Activated naive CD4-positive, alpha-beta T cell treated with anti-CD3 and anti-CD28 coated beads, Interleukin-2, amount 10 ng/mL, durations not matched to agents 7 days and 5 days (primary cell): ENCODE results near the gene ZNF407.

Experiments
- CTCF ChIA-PET: fragments of 350-600 bp; sonication (Branson Sonifier 250); formaldehyde crosslinking; loops from one replicate; lab custom pipeline; 2021; ENCODE audit warnings: antibody characterized with exemption; lab: Charles Lee
- DNase-seq: peaks from one replicate; pipeline ENCODE4 v3.0.0-alpha.2; 2020
- H3K27ac Mint-ChIP-seq: one replicate; pipeline ENCODE4 v1.8.0; 2021; ENCODE audit warnings: mild to moderate bottlenecking, moderate library complexity, mixed read lengths
- H3K27me3 Mint-ChIP-seq: one replicate; pipeline ENCODE4 v1.8.0; 2021; ENCODE audit warnings: mild to moderate bottlenecking, mixed read lengths
- H3K36me3 Mint-ChIP-seq: one replicate; pipeline ENCODE4 v1.8.0; 2021; ENCODE audit warnings: mixed read lengths
- H3K4me1 Mint-ChIP-seq: one replicate; pipeline ENCODE4 v1.8.0; 2021; ENCODE audit warnings: mixed read lengths
- H3K4me3 Mint-ChIP-seq: one replicate; pipeline ENCODE4 v1.8.0; 2021; ENCODE audit warnings: mild to moderate bottlenecking, moderate library complexity, mixed read lengths
- H3K9me3 Mint-ChIP-seq: one replicate; pipeline ENCODE4 v1.8.0; 2021; ENCODE audit warnings: mixed read lengths

ZNF407 gene

DNA sequence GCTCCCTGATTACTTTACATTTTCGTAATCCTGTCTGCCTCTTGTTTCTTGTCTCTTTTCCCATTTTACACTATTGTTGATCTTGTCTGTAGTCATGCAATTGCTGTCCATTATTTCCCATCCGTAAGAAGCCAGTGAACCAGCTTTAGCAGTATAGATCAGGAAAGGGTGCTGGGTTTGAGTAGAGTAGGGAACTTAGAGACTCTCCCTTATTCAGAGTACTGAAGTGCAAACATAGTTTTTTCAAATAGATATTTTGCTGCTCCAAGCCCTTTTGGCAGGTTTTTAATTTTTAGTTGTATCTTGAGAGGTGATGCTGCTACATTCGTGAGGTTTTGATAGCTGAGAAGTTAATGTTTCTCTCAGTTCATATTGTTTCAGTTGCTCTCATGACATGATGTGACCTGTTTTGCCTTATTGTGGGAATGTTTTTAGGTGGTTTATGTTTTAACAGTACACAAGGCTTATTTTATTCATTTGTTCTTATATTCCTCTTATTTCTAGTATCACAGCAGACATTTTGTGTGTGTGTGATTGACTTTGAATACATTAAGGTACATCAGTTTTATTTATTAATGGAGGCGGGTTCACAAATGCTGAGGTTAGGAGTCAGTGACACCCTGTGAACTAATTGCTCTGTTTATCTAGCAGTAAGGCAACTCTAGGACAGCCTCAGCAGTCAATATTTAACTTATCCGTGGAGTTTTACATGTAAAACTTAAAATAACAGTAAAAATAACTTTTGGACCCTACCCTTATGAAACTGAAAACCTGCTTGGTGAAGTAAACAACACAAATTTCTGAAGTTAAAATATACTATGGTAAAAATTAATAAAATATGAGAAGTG is 118.4 kb downstream of the ZNF407 start:
- CTCF ChIA-PET = no interaction called here
- Mint-ChIP-seq H3K4me1 (no peaks in the 10 kb centered on the region), H3K27me3 (no peaks in the 10 kb centered on the region), H3K27ac (no peak overlapping the region), H3K36me3 (peaks cover 1% of the 10 kb centered on the region), H3K9me3 (no peaks in the 10 kb centered on the region), H3K4me3 (no peak overlapping the region)
- DNase-seq = no peak

DNA sequence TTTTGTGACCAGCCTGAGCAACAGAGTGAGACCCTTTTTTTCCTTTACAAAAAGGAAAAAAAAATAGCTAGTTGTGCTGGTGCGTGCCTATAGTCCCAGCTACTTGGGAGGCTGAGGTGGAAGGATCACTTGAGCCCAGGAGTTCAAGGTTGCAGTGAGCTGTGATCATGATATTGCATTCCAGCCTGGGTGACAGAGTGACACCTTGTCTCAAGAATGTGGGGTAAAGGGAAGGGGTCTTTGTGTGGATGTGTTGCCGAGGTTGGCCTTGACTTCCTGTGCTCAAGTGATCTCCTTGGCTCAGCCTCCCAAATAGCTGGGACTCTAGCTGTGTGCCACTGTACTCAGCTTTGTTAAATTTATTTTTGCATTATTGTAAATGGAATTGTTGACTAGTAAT is 120.6 kb downstream of the ZNF407 start:
- no peak for DNase-seq
- peaks cover 8% of the 10 kb centered on the region for H3K4me1 Mint-ChIP-seq
- peaks cover 1% of the 10 kb centered on the region for H3K36me3 Mint-ChIP-seq
- no peaks in the 10 kb centered on the region for H3K27me3 Mint-ChIP-seq
- H3K9me3 Mint-ChIP-seq = no peaks in the 10 kb centered on the region
- H3K4me3 Mint-ChIP-seq = no peak overlapping the region
- no peak overlapping the region for H3K27ac Mint-ChIP-seq
- CTCF ChIA-PET = no interaction called here

DNA sequence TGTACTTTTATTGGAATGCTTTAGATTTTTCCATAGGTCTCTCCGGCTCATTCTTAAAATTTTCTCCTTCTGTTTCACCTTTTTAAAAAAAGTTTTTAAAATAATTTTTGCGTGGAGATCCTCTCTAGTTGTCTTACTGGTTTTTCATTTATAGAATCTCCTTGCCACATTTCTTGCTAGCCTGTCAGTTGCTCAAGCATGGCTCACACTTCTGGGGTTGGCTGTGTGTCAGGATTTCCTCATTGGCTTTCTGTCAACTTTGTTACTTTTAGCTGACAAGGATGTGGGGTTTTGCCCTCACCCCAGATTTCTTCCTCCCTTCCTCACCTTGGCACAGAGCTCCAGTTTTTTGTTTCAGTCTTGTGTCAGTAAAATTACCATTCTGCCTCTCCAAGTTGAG is 124.6 kb downstream of the ZNF407 start:
- no peak for DNase-seq
- Mint-ChIP-seq H3K27me3 (no peaks in the 10 kb centered on the region), H3K36me3 (peaks cover 1% of the 10 kb centered on the region), H3K4me3 (no peak overlapping the region), H3K4me1 (peaks cover 10% of the 10 kb centered on the region), H3K27ac (no peak overlapping the region), H3K9me3 (no peaks in the 10 kb centered on the region)
- CTCF ChIA-PET = no interaction called here

DNA sequence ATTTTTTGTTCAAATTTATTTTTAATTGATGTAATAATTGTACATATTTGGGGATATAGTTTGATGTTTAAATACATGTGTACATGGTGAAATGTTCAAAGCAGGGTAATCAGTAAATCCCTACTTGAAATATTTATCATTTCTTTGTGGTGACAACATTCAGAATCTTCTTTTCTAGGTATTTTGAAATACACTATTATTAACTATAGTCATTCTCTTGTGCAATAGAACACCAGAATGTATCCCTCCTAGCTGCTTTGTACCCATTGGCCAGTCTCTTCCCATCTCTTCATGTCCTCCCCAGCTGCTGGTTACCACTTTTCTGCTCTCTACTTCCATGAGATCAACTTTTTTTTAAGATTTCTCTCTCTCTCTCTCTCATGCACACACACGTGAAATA is 126.5 kb downstream of the ZNF407 start:
- H3K4me3 Mint-ChIP-seq = no peak overlapping the region

DNA sequence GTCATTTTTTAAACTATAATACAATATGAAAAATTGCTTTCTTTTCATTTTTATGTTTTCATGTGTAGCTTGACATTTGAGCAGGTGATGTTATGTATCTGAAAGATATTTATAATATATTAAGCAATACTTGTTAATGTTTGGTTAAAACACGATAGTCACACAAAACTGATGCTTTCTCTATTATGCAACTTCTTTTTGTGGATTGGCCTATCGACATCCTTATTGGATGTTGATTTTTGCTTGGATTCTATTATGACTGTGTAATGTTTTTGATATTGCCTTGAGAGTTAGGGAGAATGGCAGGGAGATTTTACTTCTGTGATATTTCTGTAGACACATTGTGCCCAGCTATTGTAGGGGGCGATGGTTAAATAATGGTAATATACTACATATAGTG is 128.0 kb downstream of the ZNF407 start:
- peaks cover 1% of the 10 kb centered on the region for H3K36me3 Mint-ChIP-seq
- H3K4me3 Mint-ChIP-seq = no peak overlapping the region
- H3K4me1 Mint-ChIP-seq = peaks cover 10% of the 10 kb centered on the region
- no peak for DNase-seq
- no peak overlapping the region for H3K27ac Mint-ChIP-seq
- H3K27me3 Mint-ChIP-seq = no peaks in the 10 kb centered on the region
- CTCF ChIA-PET = no interaction called here
- no peaks in the 10 kb centered on the region for H3K9me3 Mint-ChIP-seq

More for the DNA sequence above, 126.5 kb downstream of the ZNF407 start:
- Mint-ChIP-seq H3K9me3 (no peaks in the 10 kb centered on the region), H3K36me3 (peaks cover 1% of the 10 kb centered on the region), H3K27me3 (no peaks in the 10 kb centered on the region), H3K27ac (no peak overlapping the region), H3K4me1 (peaks cover 10% of the 10 kb centered on the region)
- no peak for DNase-seq
- CTCF ChIA-PET = no interaction called here

DNA sequence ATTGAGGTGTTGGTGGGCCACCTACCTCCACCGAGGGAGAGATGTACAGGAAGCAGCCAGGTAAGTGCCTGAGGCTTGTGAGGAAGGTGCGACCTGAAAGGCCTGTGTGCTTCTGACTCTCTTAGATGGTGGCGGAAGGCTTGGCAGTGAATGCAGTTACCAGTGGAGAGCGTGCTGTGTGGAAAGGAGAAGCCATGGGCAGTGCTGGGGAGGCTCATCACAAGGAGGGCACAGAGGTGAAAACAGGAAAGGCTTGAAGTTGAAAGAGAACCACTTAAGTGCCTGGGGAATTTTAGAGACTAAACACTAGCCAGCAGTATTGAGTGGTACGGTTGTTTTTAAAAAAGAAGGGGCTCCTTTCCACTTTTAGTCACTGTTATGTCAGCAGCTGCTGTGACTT is 130.9 kb downstream of the ZNF407 start:
- Mint-ChIP-seq H3K9me3 (no peaks in the 10 kb centered on the region), H3K27me3 (no peaks in the 10 kb centered on the region), H3K36me3 (peaks cover 1% of the 10 kb centered on the region), H3K27ac (no peak overlapping the region), H3K4me3 (no peak overlapping the region), H3K4me1 (peaks cover 2% of the 10 kb centered on the region)
- CTCF ChIA-PET = no interaction called here
- DNase-seq = no peak

DNA sequence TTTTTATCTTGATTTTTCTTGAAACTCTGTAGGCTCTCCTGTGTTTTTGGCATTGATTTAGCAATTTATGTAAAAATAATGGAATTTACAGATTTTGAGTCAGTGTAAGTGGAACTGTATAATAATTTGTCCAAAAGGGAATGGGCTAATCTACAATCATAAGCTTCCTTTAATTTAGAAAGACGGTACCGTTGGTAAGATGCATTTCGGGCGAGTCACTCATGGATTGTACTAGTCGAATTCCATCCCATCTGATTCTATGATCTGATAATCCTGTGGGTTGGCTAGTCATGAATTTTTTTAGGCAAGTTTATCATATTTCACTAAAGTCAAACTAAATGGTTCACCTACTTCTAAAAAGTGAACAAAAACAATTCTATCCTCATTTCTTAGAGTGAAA is 133.4 kb downstream of the ZNF407 start:
- CTCF ChIA-PET = no interaction called here
- Mint-ChIP-seq H3K4me3 (no peak overlapping the region), H3K27ac (no peak overlapping the region), H3K27me3 (no peaks in the 10 kb centered on the region), H3K4me1 (peaks cover 2% of the 10 kb centered on the region), H3K36me3 (peaks cover 1% of the 10 kb centered on the region), H3K9me3 (no peaks in the 10 kb centered on the region)
- DNase-seq = no peak

DNA sequence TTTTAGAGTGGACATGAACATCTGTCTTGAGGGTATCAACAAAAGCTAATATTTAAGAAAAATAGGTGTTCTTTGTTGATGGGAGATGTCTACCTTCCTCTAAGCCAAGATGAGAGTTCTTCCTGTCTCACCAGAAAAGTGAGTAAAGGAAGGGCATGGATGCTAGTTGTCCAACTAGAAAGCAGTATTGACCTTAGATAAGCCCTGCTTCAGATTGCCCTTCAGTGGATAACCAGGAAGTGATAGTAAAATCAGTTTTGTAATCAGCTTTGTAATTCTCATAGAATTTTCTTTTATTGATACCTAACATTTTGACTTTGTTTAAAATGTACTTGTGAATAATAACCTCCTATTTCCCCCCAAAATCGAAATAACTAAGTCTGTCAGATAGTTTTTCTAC is 134.7 kb downstream of the ZNF407 start:
- no peaks in the 10 kb centered on the region for H3K4me1 Mint-ChIP-seq
- H3K4me3 Mint-ChIP-seq = no peak overlapping the region
- no peaks in the 10 kb centered on the region for H3K9me3 Mint-ChIP-seq
- CTCF ChIA-PET = no interaction called here
- no peaks in the 10 kb centered on the region for H3K27me3 Mint-ChIP-seq
- H3K27ac Mint-ChIP-seq = no peak overlapping the region
- no peaks in the 10 kb centered on the region for H3K36me3 Mint-ChIP-seq
- DNase-seq = no peak

DNA sequence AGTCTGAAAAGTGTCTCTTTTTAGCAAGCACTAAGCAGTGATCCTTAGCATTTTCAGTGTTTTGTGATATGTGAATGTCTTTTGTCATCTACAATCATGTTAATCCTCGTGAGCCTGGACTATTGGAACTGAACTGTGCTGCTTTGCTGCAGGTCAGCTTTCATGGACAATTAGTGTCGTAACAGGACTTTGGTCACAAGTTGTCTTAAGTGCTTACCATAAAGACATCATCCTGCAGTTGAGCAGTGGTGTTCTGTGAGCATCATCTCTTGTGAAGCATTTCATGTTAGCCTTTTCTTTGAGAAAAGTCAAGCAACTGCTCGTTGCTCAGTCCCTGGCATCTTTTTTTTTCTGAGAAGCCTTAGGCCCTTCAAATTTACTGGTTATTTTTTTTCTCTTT is 135.9 kb downstream of the ZNF407 start:
- CTCF ChIA-PET = no interaction called here
- Mint-ChIP-seq H3K4me3 (no peak overlapping the region), H3K9me3 (no peaks in the 10 kb centered on the region), H3K36me3 (no peaks in the 10 kb centered on the region), H3K27ac (no peak overlapping the region), H3K4me1 (no peaks in the 10 kb centered on the region), H3K27me3 (no peaks in the 10 kb centered on the region)
- DNase-seq = no peak

DNA sequence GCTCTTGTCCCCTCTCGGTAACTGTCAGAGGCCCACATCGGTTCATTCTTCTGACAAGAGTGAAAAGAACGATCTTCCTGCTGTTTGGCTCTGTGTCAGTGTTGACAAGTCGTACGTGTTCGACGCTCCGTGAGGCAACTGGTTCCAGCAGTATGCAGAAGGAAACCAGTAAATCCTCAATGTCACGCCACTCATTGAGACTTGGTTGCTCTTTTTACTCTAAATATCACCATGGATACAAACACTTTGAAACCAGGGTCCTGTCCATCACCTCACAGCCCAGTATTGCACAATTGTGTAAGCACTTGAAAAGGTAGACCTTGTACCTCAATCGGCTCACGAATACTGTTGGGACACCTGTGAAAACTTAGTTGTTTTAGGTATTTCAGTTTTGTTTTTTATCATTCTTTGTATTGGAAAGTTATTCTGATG is 136.4 kb downstream of the ZNF407 start:
- no peak overlapping the region for H3K4me3 Mint-ChIP-seq
- H3K27me3 Mint-ChIP-seq = no peaks in the 10 kb centered on the region
- H3K9me3 Mint-ChIP-seq = no peaks in the 10 kb centered on the region
- DNase-seq = no peak
- no peaks in the 10 kb centered on the region for H3K4me1 Mint-ChIP-seq
- no peak overlapping the region for H3K27ac Mint-ChIP-seq
- H3K36me3 Mint-ChIP-seq = no peaks in the 10 kb centered on the region
- CTCF ChIA-PET = no interaction called here

DNA sequence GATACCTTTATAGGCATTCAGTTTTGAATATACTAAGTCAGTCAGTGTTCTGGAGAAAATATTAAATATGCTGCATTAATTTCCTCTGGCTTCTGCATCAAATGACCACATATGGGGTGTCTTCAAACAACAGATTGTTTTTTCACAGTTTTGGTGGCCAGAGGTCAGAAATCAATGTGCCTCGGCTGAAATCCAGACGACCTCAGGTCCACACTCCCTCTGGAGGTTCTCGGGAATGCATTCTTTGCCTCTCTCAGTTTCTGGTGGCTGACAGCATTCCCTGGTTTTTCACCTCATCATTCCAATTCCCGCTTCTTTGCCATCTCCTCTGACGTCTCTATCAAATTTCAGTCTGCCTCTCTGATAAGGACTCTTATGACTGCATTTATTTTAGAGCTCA is 142.3 kb downstream of the ZNF407 start:
- Mint-ChIP-seq H3K36me3 (no peaks in the 10 kb centered on the region), H3K27ac (no peak overlapping the region), H3K9me3 (no peaks in the 10 kb centered on the region), H3K4me3 (no peak overlapping the region), H3K4me1 (no peaks in the 10 kb centered on the region), H3K27me3 (no peaks in the 10 kb centered on the region)
- no peak for DNase-seq
- CTCF ChIA-PET = no interaction called here

DNA sequence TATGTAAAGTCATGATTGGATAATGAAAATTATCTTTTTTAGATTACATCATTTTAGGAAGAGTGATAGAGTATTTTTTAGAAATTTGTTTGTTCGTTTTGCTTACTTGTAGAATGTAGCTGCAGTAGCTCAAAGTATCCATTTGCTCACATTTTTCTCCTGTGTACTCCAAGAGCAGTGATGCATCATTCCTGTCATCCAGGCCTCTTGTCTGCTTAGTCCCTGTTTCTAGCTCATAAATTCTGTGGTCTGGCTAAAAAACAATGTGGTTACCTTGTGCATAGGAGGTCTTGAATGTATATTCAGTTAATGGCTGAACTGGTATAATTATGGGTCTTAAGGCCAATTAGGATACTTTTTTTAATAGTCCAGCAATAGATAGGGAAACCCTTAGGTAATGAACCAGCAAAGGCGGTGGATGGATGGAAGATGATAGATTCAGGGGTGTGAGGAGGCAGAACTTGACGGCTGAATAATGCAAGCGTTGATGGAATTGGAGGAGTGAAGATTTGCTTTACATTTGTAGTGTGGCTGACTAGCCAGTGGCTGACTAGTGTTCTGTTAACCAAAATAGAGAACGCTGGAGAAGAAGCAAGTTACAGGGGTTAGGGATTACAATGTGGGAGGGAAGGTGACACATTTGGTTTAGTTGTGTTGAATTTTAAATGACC is 145.0 kb downstream of the ZNF407 start:
- CTCF ChIA-PET = no interaction called here
- DNase-seq = no peak
- Mint-ChIP-seq H3K27me3 (no peaks in the 10 kb centered on the region), H3K27ac (no peak overlapping the region), H3K4me3 (no peak overlapping the region), H3K36me3 (no peaks in the 10 kb centered on the region), H3K9me3 (no peaks in the 10 kb centered on the region), H3K4me1 (no peaks in the 10 kb centered on the region)

DNA sequence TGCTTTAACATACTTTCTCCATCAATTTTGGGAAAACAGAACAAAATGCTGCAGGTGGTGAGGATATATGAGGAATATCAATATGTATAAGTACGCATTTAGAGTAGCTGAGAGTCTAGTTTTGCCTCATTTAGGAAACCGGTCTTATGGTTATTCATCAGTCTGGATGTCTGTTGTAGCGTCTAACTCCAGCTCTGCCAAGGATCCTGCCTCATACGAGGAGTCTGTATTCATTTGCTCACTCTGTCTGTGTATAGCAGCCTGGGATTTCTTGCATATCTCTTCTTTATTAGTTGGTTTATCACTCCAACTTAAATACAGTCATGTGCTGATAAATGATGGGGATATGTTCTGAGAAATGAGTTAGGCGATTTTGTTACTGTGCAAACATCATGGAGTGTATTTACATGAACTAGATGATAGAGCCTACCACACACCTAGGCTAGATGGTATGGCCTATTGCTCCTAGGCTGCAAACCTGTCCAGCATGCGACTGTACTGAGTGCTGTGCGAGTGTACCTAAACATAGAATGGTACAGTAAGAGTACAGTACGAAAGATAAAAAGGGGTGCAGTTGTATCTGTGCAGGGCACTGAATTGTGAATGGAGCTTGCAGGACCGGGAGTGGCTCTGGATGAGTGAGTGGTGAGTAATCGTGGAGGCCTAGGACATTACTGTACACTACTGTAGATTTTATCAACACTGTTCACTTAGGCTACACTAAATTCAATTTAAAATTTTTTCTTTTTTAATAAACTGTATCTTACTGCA is 148.1 kb downstream of the ZNF407 start:
- DNase-seq = no peak
- Mint-ChIP-seq H3K36me3 (no peaks in the 10 kb centered on the region), H3K27ac (no peak overlapping the region), H3K27me3 (no peaks in the 10 kb centered on the region), H3K9me3 (no peaks in the 10 kb centered on the region), H3K4me3 (no peak overlapping the region), H3K4me1 (no peaks in the 10 kb centered on the region)
- CTCF ChIA-PET = interaction anchor here (0.6 kb wide), 1 partner anchor 20 kb away, joined by 3 read pairs; no protein-coding TSS in a partner anchor

DNA sequence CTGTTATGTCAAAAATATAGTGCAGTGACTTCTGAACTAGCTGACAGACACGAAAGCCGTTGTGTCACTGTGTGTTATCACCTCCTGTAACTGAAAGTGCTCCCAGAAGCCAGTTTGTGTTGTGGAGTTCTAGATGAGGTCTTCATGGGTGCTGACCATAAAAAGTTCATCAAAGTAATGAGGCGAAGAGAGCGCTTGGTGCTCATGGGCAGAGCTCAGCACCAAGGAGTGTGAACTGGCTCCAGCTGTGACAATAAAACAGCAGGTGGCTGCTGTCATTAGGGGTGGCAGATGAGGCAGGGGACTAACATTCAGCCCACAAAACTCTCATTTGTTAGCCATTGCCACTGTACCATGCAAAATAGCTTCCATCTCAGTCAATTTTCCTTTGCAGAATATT is 151.1 kb downstream of the ZNF407 start:
- no peak for DNase-seq
- H3K9me3 Mint-ChIP-seq = peaks cover 8% of the 10 kb centered on the region
- no peak overlapping the region for H3K27ac Mint-ChIP-seq
- H3K4me1 Mint-ChIP-seq = no peaks in the 10 kb centered on the region
- no peak overlapping the region for H3K4me3 Mint-ChIP-seq
- peaks cover 7% of the 10 kb centered on the region for H3K36me3 Mint-ChIP-seq
- CTCF ChIA-PET = no interaction called here
- H3K27me3 Mint-ChIP-seq = no peaks in the 10 kb centered on the region
